Natural killer cell (primary cell): ENCODE data around the gene TAF8. TPM values are rescaled to one million over a fixed set of nuclear protein-coding genes. Genes with fewer than 3 reads are reported as not detected.

Experiments used
- ATAC-seq, 3 donors: fragments of 150-1000 bp in 2 of 3; fragments of 200-7000 bp in 1 of 3; cut with Tn5 transposase; 1 replicate in 1 of 3; 2 replicates in 2 of 3; pipeline ENCODE4 v1.10.0; 2021; ENCODE audit warnings: mild to moderate bottlenecking in 2 of 3, moderate library complexity in 2 of 3
- DNase-seq, 2 donors: peaks; one replicate each; pipeline versions ENCODE4 v3.0.0 to v3.0.0-alpha.2; 2013 to 2021; ENCODE audit warnings: mixed read lengths in 1 of 2
- H3K27ac ChIP-seq: one replicate; pipeline ENCODE4 v1.5.1; 2013; ENCODE audit warnings: mild to moderate bottlenecking, low read length
- H3K27me3 ChIP-seq: one replicate; pipeline ENCODE4 v1.6.1; 2013; ENCODE audit warnings: low read length; ENCODE audit not compliant: control insufficient read depth, insufficient read depth
- H3K36me3 ChIP-seq: one replicate; pipeline ENCODE4 v1.6.1; 2013; ENCODE audit warnings: low read length; ENCODE audit not compliant: control insufficient read depth, insufficient read depth
- H3K4me1 ChIP-seq: one replicate; pipeline ENCODE4 v1.6.1; 2013; ENCODE audit warnings: low read length; ENCODE audit not compliant: control insufficient read depth, insufficient read depth
- H3K4me3 ChIP-seq: one replicate; pipeline ENCODE4 v1.5.1; 2013; ENCODE audit warnings: low read length
- H3K9me3 ChIP-seq: one replicate; pipeline ENCODE4 v1.6.1; 2013; ENCODE audit warnings: low read length; ENCODE audit not compliant: control insufficient read depth, insufficient read depth
- H3K27ac Mint-ChIP-seq, 2 donors: one replicate each; pipeline ENCODE4 v1.8.0; 2022; ENCODE audit warnings: mild to moderate bottlenecking in 2 of 2, mixed read lengths in 2 of 2, moderate library complexity in 1 of 2
- H3K27me3 Mint-ChIP-seq, 2 donors: one replicate each; pipeline ENCODE4 v1.8.0; 2022; ENCODE audit warnings: low read depth in 2 of 2, mixed read lengths in 2 of 2
- H3K36me3 Mint-ChIP-seq: one replicate; pipeline ENCODE4 v1.8.0; 2022; ENCODE audit warnings: mixed read lengths
- H3K4me1 Mint-ChIP-seq, 2 donors: one replicate each; pipeline ENCODE4 v1.8.0; 2022; ENCODE audit warnings: mixed read lengths in 2 of 2
- H3K4me3 Mint-ChIP-seq: one replicate; pipeline ENCODE4 v1.8.0; 2022; ENCODE audit warnings: mild to moderate bottlenecking, moderate library complexity, mixed read lengths
- H3K9me3 Mint-ChIP-seq, 2 donors: one replicate each; pipeline ENCODE4 v1.8.0; 2022; ENCODE audit warnings: mixed read lengths in 2 of 2
- WGBS: methylation state at CpG from one replicate; pipeline ENCODE4 v1.1.7; 2013; ENCODE audit warnings: missing lambda C conversion rate; ENCODE audit not compliant: insufficient coverage; 5-methylcytosine and 5-hydroxymethylcytosine counted together
- intact Hi-C: fragments of 100-400 bp; cut with micrococcal nuclease; formaldehyde crosslinking; loops from one replicate; pipeline ENCODE4 v1.14.2; 2022
- total RNA-seq, 4 donors: library from RNA; stranded (reverse); fragments of 120-200 nt in 1 of 4; gene quantifications; one replicate each; pipeline versions ENCODE4 v1.2.3 to v1.2.4, GENCODE V29; 2013 to 2022
- TF ChIP-seq, protein P1 (sequence below): fragments of 200-600 bp; IDR thresholded peaks from one replicate; pipeline ENCODE4 v1.8.0; 2022; ENCODE audit warnings: antibody characterized with exemption

The TAF8 gene
- total RNA-seq, 3 donors from 2014 or later (not counting 1 experiment from before 2014, with no cell fraction given), result 38.4 to 54.2 (median 47.5) TPM

DNA sequence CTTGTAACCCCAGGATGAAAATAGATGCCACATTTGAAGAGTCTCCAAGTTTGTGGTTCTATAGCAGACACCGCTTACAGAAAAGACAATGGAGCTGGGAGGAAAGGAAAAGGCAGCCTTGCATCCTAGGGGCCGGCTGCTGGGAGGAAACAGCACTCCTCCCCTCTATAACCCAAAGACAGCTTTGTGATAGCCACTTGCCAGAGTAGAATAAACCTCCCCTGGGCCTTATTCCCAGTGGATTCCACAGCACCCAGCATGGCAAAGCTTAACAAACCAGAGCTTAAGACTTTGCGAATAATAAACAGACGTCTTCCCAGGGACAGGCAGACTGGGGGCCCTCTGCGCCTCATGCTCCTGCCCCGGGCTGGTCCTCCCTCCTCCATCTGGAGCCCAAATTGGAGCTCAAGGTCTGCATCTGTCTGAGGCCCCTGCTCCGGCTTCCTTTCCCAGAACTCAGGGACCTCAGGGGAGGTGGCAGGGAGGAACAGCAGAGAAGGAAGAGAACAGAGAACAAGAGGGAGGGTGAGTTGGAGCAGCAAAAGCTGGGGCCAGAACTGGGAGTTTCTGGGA lies 8.8 kb upstream of the TAF8 start:
- no peaks in the 10 kb centered on the region for H3K9me3 Mint-ChIP-seq
- Histone ChIP-seq H3K4me3 (no peak overlapping the region), H3K36me3 (peaks cover 22% of the 10 kb centered on the region), H3K9me3 (no peaks in the 10 kb centered on the region), H3K27ac (peak overlapping the region; percentile 4), H3K27me3 (no peaks in the 10 kb centered on the region), H3K4me1 (peaks cover 97% of the 10 kb centered on the region)
- WGBS, result 45% methylated on average over 7 of the region's 7 CpGs
- peaks cover 72 to 76% of the 10 kb centered on the region in 2 donors for H3K4me1 Mint-ChIP-seq
- TF ChIP-seq, protein P1, sequence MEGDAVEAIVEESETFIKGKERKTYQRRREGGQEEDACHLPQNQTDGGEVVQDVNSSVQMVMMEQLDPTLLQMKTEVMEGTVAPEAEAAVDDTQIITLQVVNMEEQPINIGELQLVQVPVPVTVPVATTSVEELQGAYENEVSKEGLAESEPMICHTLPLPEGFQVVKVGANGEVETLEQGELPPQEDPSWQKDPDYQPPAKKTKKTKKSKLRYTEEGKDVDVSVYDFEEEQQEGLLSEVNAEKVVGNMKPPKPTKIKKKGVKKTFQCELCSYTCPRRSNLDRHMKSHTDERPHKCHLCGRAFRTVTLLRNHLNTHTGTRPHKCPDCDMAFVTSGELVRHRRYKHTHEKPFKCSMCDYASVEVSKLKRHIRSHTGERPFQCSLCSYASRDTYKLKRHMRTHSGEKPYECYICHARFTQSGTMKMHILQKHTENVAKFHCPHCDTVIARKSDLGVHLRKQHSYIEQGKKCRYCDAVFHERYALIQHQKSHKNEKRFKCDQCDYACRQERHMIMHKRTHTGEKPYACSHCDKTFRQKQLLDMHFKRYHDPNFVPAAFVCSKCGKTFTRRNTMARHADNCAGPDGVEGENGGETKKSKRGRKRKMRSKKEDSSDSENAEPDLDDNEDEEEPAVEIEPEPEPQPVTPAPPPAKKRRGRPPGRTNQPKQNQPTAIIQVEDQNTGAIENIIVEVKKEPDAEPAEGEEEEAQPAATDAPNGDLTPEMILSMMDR, result no peak
- ATAC-seq (no peak), DNase-seq (no peak)
- peak overlapping the region; percentile 87 to 97 for H3K27ac Mint-ChIP-seq
- peak overlapping the region; percentile 91 for H3K4me3 Mint-ChIP-seq
- no peaks in the 10 kb centered on the region for H3K27me3 Mint-ChIP-seq
- intact Hi-C loops, result no loop called here
- no peaks in the 10 kb centered on the region for H3K36me3 Mint-ChIP-seq

DNA sequence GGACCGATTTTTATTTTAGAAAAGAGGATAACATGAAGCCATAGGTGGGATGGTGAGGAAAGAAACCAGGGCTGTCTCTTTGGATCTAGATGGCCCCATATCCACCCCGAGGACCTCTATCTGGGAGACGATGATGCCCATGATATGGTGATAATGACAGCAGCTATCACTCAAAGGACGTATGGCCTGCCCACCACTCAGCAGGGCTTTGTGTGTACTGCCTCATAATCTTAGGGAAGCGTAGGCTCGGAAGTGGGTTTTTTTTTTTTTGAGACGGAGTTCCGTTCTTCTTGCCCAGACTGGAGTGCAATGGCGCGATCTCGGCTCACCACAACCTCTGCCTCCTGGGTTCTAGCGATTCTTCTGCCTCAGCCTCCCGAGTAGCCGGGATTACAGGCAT lies 8.2 kb upstream of the TAF8 start:
- H3K27me3 Mint-ChIP-seq, result no peaks in the 10 kb centered on the region
- ATAC-seq, result no peak
- H3K36me3 Mint-ChIP-seq, result no peaks in the 10 kb centered on the region
- Histone ChIP-seq H3K9me3 (no peaks in the 10 kb centered on the region), H3K36me3 (peaks cover 24% of the 10 kb centered on the region), H3K27ac (no peak overlapping the region), H3K4me3 (no peak overlapping the region), H3K4me1 (peaks cover 97% of the 10 kb centered on the region), H3K27me3 (no peaks in the 10 kb centered on the region)
- intact Hi-C loops, result no loop called here
- TF ChIP-seq, protein P1, result no peak
- 72% methylated on average over 14 of the region's 14 CpGs for WGBS
- H3K4me3 Mint-ChIP-seq, result peak overlapping the region; percentile 91
- DNase-seq, result peak in 1 of 2 donors; percentile 46
- peak overlapping the region; percentile 87 to 97 for H3K27ac Mint-ChIP-seq
- H3K9me3 Mint-ChIP-seq, result no peaks in the 10 kb centered on the region
- peaks cover 78 to 81% of the 10 kb centered on the region in 2 donors for H3K4me1 Mint-ChIP-seq

DNA sequence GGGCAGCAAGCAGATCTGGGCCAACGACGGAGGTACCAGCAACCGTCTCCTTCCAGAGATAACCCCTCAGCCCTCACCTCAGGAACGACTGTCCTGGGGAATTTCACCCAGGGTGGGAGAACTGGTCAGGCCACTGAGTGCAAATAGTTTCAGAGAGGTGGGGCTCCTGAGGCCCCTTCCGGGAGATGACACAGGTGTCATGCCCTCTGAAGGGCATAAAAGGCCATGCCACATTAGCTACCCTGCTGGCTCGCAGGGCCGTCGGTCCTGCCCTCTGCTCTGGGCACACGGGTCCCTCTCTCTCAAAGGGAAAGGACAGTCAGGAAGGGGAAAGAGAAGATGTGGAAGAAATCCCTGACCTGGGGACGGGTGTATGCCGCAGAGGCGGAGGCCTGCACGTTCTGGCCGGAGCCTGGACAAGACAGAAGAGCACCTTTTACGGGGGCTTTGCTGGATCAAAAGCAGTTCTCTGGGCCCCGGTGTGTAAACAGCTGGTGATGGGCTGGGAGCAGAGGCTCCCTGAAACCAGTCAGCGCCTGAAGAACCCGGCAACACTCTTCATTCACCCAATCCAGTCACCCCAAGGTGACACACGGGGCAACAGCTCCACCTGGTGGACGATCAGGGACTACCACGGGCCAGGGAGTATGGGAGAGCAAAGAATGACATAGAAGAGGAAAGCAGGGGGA lies 6.4 kb upstream of the TAF8 start:
- H3K4me1 Mint-ChIP-seq, result peaks cover 84 to 93% of the 10 kb centered on the region in 2 donors
- H3K27me3 Mint-ChIP-seq, result no peaks in the 10 kb centered on the region
- Histone ChIP-seq H3K36me3 (peaks cover 24% of the 10 kb centered on the region), H3K9me3 (no peaks in the 10 kb centered on the region), H3K27me3 (no peaks in the 10 kb centered on the region), H3K4me1 (peaks cover 86% of the 10 kb centered on the region), H3K4me3 (peak overlapping the region; percentile 11), H3K27ac (peak overlapping the region; percentile 57)
- peak overlapping the region; percentile 91 for H3K4me3 Mint-ChIP-seq
- H3K27ac Mint-ChIP-seq, result peak overlapping the region; percentile 87 to 97
- no peaks in the 10 kb centered on the region for H3K9me3 Mint-ChIP-seq
- WGBS, result 39% methylated on average over 18 of the region's 21 CpGs
- no peaks in the 10 kb centered on the region for H3K36me3 Mint-ChIP-seq
- TF ChIP-seq, protein P1, result peak; percentile 91
- peak; percentile 93 to 95 for DNase-seq
- ATAC-seq, result peak; percentile 64 to 82 (median 68)
- intact Hi-C loops, result loop anchor here (1.0 kb wide), 5 partner anchors 108 to 264 kb away; partner anchors contain the start of genes PRICKLE4 and USP49
